ENCODE results near the gene STX1A. TPM values are rescaled to one million over a fixed set of nuclear protein-coding genes. Genes with fewer than 3 reads are reported as not detected.

STX1A gene
- total RNA-seq, 2 experiments from 2014 or later = 5.3 to 5.7 TPM

DNA sequence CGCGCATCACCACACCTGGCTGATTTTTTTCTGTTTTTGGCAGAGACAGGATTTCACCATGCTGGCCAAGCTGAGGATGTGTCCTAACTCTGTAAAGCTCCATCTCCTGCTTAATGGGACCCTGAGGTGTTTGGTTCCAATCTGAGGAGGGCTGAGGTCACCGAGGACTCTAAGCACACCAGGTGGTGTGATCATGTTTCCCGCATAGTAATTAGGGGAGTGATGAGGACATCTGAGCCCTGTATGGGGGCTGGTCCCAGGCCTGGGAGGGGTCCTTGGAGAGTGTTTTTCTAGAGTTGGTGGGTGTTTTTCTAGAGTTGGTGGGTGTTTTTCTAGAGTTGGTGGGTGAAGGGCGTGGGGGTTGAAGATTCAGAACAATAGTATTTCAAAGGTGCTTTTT lies 22.1 kb upstream of the STX1A start:
- POLR2A ChIA-PET = interaction anchor here (0.6 kb wide), 1 partner anchor 774 kb away, joined by 5 read pairs; no protein-coding TSS in a partner anchor
- DNase-seq (ENCODE audit: low spot score) = peak; percentile 42
- TF ChIP-seq EZH2phosphoT487 (IDR thresholded peaks at IDR 0.05; ENCODE audit: borderline replicate concordance, low read depth, low read length) (no peak), CTCF (conservative IDR thresholded peaks at IDR 0.05; ENCODE audit: low read length) (no peak)
- intact Hi-C loops (cut with micrococcal nuclease; ENCODE audit: unreplicated experiment) = no loop called here
- Histone ChIP-seq H2AFZ (ENCODE audit: low read length) (peak overlapping the region; percentile 2; the same call in 1 of the 2 replicates), H3K79me2 (ENCODE audit: insufficient read depth, low read depth, low read length) (peaks cover 4% of the 10 kb centered on the region; the same call in 1 of the 2 replicates), H3K27ac (ENCODE audit: low read depth, low read length, poor library complexity, severe bottlenecking) (no peak overlapping the region), H3K4me3 (ENCODE audit: low read depth, low read length, poor library complexity, severe bottlenecking) (no peak overlapping the region), H3K9me3 (ENCODE audit: low read length) (no peaks in the 10 kb centered on the region), H4K20me1 (ENCODE audit: insufficient read depth, low read length) (peaks cover 5% of the 10 kb centered on the region; the same call in 1 of the 2 replicates), H3K4me1 (ENCODE audit: insufficient read depth, low read length, poor library complexity, severe bottlenecking) (peaks cover 39% of the 10 kb centered on the region), H3K9me2 (ENCODE audit: insufficient read depth, low read length) (no peaks in the 10 kb centered on the region), H3K4me2 (ENCODE audit: low read length) (no peak overlapping the region), H3K36me3 (ENCODE audit: insufficient read depth, low read length) (peaks cover 9% of the 10 kb centered on the region)
- CTCF ChIA-PET (ENCODE audit: unreplicated experiment) = no interaction called here
- BruUV-seq (replicated peaks) = no TSS peak

- H3K9me3 ChIP-seq (ENCODE audit: low read length) = no peaks in the 10 kb centered on the region
- ChIA-PET CTCF (ENCODE audit: unreplicated experiment) (no interaction called here), POLR2A (interaction anchor here (0.5 to 1.5 kb wide), 3 partner anchors 13 to 123 kb away, joined by 3 to 6 read pairs (median 4); no protein-coding TSS in a partner anchor)
- no peak for DNase-seq (ENCODE audit: low spot score)
- no TSS peak for BruUV-seq (replicated peaks)
- TF ChIP-seq CTCF (conservative IDR thresholded peaks at IDR 0.05; ENCODE audit: low read length) (no peak), EZH2phosphoT487 (IDR thresholded peaks at IDR 0.05; ENCODE audit: borderline replicate concordance, low read depth, low read length) (no peak)
- no peaks in the 10 kb centered on the region for H3K9me2 ChIP-seq (ENCODE audit: insufficient read depth, low read length)
- H3K27ac ChIP-seq (ENCODE audit: low read depth, low read length, poor library complexity, severe bottlenecking) = no peak overlapping the region
- H3K79me2 ChIP-seq (ENCODE audit: insufficient read depth, low read depth, low read length) = peaks cover 4% of the 10 kb centered on the region; the same call in 1 of the 2 replicates
- intact Hi-C loops (cut with micrococcal nuclease; ENCODE audit: unreplicated experiment) = no loop called here
- H4K20me1 ChIP-seq (ENCODE audit: insufficient read depth, low read length) = peaks cover 5% of the 10 kb centered on the region; the same call in 1 of the 2 replicates
- H3K36me3 ChIP-seq (ENCODE audit: insufficient read depth, low read length) = peaks cover 15% of the 10 kb centered on the region
- H3K4me2 ChIP-seq (ENCODE audit: low read length) = no peak overlapping the region
- no peak overlapping the region for H3K4me3 ChIP-seq (ENCODE audit: low read depth, low read length, poor library complexity, severe bottlenecking)
- H2AFZ ChIP-seq (ENCODE audit: low read length) = no peak overlapping the region
- peaks cover 39% of the 10 kb centered on the region for H3K4me1 ChIP-seq (ENCODE audit: insufficient read depth, low read length, poor library complexity, severe bottlenecking)
These were observed 21.3 kb upstream of the STX1A start for GRCh38 chr7:73740771-73741170.

DNA sequence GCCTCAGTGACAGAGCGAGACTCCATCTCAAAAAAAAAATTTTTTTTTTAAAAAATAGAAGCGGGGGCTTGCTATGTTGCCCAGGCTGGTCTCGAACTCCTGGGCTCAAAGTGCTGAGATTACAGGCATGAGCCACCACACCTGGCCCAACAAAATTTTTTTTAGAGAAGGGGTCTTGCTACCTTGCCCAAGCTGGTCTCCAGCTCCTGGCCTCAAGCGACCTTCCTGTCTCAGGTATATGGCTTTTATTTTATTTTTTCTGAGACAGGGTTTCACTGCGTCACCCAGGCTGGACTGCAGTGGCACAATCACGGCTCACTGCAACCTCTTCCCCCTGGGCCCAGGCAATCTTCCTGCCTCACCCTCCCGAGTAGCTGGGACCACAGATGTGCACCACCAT lies 20.7 kb upstream of the STX1A start:
- peaks cover 4% of the 10 kb centered on the region; the same call in 1 of the 2 replicates for H3K79me2 ChIP-seq (ENCODE audit: insufficient read depth, low read depth, low read length)
- no peak overlapping the region for H3K27ac ChIP-seq (ENCODE audit: low read depth, low read length, poor library complexity, severe bottlenecking)
- H3K36me3 ChIP-seq (ENCODE audit: insufficient read depth, low read length) = peaks cover 20% of the 10 kb centered on the region
- H3K9me2 ChIP-seq (ENCODE audit: insufficient read depth, low read length) = no peaks in the 10 kb centered on the region
- H3K4me1 ChIP-seq (ENCODE audit: insufficient read depth, low read length, poor library complexity, severe bottlenecking) = peaks cover 45% of the 10 kb centered on the region
- no peak overlapping the region for H3K4me3 ChIP-seq (ENCODE audit: low read depth, low read length, poor library complexity, severe bottlenecking)
- ChIA-PET CTCF (ENCODE audit: unreplicated experiment) (no interaction called here), POLR2A (interaction anchor here (0.6 to 1.5 kb wide), 2 partner anchors 16 to 123 kb away, joined by 4 to 6 read pairs; no protein-coding TSS in a partner anchor)
- intact Hi-C loops (cut with micrococcal nuclease; ENCODE audit: unreplicated experiment) = no loop called here
- H2AFZ ChIP-seq (ENCODE audit: low read length) = no peak overlapping the region
- H3K9me3 ChIP-seq (ENCODE audit: low read length) = no peaks in the 10 kb centered on the region
- TF ChIP-seq EZH2phosphoT487 (IDR thresholded peaks at IDR 0.05; ENCODE audit: borderline replicate concordance, low read depth, low read length) = no peak
- no peak for TF ChIP-seq CTCF (conservative IDR thresholded peaks at IDR 0.05; ENCODE audit: low read length)
- no peak overlapping the region for H3K4me2 ChIP-seq (ENCODE audit: low read length)
- BruUV-seq (replicated peaks) = no TSS peak
- no peak for DNase-seq (ENCODE audit: low spot score)
- H4K20me1 ChIP-seq (ENCODE audit: insufficient read depth, low read length) = peaks cover 5% of the 10 kb centered on the region; the same call in 1 of the 2 replicates

Data from OCI-LY7 (cell line).